Hematopoietic multipotent progenitor cell treated with erythropoietin and hydrocortisone succinate and interleukin-3 and kit ligand, for 8 days (in vitro differentiated cells): ENCODE measurements around the gene FLNC.

ENCODE experiments used
- DNase-seq: peaks from one replicate; pipeline ENCODE4 v3.0.0-alpha.2; 2015

FLNC gene

GRCh38 chr7:128881458-128882125 is 51.4 kb downstream of the FLNC start:
- DNase-seq = no peak

DNA sequence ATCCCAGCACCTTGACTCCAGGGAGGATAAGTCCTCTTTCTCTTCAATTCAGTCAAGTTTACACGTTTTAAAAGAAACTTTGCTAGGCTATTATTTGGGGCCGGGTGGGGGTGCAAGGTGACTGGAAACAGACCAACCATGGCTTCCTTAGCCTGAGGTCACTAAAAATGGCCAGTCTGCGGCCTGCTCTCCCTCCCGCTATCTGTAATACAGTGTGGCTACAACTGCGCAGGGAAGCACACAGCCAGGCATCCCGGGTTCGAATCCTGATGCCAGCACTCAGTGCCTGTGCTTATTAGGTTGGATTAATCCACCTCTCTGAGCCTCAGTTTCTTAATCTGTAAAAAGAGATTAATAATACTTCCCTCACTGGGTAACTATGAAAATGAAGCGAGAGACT is 51.9 kb downstream of the FLNC start:
- no peak for DNase-seq

DNA sequence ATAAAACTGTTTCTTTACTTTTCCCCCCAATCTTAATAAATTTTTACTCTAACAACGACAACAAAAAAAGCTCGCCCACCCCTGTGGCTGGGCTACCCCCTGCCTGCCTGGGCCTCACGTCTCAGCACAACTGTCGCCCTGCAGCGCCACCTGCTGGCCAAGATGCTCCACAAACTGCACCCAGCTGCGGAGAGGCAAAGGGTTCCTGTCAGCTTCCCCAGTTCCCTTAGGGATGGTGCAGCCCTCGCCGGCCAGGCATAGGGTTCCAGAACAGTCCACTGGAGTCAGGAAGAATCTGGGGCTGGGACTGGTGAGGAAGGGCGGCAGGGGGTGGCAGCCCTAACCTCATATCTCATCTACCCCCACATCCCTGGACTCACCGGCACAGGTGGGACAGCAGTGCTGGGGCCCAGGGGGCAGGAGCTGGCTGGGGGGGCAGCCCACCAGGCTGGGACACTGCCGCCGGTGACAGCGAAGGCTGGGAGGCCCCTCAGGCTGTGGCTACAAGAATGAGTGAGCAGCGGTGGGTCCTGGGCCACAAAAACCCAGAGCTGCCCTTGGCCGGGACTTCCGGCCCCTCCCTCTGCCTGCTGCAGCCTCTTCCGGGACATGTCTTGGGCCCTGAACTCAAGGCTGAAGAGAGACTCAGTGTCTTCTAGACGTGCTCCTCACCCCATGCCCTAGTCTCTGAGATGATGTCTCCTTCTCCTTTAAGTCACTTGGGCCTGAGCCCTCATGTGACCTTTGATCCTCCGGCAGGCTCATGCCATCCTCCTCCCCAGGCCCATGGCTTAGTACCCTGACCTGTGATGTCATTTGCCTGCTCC is 53.6 kb downstream of the FLNC start:
- DNase-seq = peak; percentile 77

DNA sequence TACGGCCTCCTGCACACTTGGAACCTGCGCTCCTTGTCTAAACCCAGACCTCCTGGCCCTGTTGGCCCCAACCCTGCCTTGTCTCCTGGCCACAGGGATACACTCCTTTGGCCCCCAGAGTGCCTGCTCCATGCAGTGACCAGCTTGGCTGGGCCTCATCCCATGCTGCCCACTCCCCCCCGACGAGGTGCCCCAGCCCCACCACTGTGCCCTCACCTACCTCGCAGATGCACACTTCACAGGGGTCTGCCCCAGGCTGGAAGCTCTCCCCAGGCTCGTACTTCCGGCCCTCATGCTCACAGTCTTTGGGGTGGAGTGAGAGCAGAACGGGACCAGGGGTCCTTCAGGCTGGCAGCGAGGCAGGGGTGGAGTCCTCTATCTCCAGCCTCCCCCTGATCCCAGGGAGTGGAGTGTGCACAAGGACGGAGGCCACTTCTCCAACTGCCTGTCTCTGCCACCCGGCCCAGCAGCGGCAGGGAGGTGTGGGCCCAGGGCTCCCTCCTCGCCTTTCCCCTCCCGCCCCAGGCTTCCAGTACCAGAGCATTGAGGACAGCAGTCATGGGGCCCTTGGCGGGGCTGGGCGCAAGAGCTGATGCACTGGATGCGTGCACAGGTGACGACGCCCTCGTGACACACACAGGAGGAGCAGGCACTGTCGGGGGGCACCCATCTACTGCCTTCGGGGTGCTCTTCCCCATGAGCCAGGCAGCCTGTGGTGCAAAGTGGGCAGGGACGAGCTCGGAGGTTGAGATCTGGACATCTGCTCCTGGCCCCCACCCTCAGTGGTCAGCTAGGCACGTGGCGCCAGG is 54.6 kb downstream of the FLNC start:
- DNase-seq = no peak

- no peak for DNase-seq
Observed at GRCh38 chr7:128885370-128886187, 55.4 kb downstream of the FLNC start.

DNA sequence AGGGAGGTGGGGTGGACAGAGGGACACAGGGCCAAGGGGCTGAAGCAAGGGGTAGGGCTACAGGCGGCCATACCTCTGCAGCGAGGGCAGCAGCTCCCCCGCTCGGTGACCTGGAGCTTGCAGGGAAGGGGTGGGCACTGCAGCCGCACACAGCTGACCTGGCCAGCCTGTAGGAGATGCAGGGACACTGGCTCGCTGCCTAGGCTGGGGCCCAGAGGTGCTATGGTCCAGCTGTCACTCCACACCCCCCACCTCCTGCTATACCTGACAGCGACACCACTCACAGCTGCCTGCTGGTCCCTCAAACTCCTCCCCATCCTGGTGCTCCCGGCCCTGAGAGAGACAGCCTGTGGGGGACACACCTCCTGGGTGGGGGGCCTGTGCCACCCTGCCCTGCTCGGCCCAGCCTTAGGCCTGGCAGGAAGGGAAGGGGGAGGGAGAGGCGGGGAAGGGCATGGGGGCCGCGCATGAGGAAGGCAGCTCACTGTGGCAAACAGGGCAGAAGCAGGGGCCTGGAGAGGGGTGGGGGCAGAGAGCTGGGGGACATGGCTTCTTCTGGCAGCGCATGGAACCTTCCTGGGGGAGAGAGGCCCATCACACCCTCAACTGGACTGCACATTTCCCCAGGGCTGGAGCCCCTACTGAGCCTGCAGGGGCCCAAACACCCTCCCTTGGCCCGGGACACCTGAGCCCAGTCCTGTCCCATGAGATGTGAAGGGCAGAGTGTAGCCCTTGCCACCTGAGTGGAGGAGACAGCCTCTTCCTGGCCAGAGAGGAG is 56.4 kb downstream of the FLNC start:
- no peak for DNase-seq

- no peak for DNase-seq
Observed at GRCh38 chr7:128887169-128888038, 57.2 kb downstream of the FLNC start.

- no peak for DNase-seq
Observed at GRCh38 chr7:128888039-128888755, 58.0 kb downstream of the FLNC start.

DNA sequence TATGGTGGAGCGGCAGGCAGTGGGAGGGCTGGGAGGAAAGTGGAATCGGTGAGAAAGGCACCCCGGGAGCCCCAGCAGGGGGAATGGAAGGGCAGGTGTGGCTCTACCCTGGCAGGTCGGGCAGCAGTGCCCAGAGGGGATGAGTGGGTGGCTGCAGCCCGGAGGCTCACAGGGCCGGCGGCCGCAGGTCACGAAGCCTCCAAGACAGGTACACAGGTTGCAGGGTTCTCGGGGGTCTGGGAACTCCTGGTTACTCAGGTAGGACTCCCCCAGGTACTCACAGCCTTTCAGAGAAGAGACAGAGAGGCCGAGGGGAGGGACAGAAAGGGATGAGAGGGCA is 58.5 kb downstream of the FLNC start:
- DNase-seq = no peak

DNA sequence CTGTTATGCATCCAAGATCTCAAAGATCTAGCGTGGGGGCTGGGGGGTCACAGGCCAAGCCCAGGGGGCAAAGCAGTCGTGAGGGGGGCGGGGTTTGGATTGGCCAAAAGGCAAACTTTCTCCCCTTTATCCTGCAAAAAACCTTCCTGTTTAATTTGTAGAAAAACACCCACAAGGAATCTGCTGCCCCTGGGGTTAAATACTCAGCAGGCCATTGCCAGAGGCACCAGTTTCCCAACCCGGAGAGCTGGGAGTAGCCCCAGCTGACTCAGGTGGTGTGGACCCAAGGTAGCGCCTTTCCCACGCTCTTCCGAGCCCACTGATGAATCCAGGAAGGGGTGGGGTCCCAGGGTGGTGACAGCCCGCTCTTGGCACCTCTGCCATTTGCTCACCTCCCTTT is 58.9 kb downstream of the FLNC start:
- DNase-seq = no peak

DNA sequence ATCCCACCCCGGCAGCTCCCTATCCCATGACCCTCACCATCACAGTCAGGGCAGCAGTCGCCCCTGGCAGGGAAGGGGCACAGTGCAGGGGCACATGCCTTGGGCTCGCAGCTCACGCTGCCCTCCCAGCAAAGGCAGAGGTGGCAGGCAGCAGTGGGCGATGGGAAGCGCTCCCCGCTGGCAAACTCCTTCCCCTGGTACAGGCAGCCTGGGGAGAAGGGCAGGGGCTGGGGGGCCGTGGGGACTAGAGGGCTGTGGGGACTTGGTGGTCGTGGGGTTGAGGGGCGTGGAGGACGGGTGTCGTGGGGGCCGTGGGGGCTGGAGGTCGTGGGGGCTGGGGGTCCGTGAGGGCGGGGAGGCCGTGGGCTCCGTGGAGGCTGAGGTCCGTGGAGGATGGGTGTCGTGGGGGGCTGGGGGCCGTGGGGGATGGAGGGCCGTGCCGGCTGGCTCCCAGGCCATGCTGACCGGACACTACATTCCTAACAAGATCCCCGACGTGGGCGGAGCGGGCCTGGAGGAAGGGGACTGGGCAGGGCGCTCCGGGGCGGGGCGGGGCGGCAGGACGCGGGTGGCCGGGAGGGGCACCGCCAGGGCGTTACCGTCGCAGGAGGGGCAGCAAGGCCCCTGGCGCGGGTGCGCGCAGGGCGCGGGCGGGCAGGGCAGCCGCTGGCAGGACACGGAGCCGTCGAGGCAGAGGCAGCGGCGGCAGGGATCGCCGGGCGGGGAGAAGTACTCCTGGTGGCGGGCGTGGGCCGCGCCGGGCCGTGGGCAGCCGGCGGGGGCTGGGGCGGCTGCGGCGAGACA is 60.3 kb downstream of the FLNC start:
- no peak for DNase-seq

DNA sequence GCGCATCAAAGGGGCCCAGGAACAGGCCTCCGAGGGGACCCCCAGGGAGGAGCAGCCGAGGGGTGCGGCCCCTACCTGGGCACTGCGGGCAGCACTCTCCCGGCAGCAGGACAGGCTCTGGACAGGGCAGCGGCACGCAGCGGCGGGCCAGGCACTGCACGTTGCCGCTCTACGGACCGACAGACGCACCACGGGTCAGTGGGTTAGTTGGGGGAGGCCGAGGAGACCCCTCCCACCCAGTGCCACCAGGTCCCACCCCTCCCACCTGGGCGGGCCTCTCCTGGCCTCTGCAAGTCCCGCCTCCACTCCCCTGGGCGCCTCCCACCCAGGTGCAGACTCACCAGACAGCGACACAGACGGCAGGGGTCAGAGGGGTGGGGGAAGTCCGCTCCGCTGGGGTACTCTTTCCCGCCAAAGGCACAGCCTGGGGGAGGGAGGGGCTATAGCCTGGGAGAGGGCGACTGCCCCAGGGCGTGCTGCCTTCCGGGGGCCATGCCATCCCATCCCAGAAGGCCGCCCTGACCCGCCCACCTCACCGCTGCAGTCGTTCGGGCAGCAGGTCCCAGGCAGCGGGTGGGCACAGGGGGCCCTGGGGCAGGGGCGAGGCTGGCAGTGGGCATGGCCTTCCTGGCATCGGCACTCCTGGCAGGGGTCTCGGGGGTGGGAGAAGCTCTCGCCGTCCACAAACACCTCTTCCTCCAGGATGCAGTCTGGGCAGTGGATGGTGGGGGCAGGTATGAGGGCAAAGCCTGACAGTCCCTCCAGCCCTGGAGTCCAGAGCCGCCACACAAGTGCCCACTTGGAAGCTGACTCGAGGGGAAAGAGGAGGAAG is 61.1 kb downstream of the FLNC start:
- DNase-seq = no peak

DNA sequence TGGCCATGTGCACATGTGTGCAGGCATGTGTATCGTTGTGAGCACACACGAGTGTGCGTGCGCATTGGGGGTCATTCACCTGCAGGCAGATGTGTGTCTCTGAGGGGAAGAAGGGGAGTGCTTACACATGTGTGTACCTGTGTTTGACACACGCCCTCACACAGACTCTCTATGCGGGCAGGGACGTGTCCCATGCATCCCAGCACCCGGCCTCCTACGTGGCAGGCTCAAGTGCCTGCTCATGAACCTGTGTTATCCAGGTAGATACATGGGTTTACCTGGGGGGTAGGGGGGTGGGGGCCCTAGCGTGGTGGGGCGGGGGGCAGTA is 61.7 kb downstream of the FLNC start:
- DNase-seq = no peak

DNA sequence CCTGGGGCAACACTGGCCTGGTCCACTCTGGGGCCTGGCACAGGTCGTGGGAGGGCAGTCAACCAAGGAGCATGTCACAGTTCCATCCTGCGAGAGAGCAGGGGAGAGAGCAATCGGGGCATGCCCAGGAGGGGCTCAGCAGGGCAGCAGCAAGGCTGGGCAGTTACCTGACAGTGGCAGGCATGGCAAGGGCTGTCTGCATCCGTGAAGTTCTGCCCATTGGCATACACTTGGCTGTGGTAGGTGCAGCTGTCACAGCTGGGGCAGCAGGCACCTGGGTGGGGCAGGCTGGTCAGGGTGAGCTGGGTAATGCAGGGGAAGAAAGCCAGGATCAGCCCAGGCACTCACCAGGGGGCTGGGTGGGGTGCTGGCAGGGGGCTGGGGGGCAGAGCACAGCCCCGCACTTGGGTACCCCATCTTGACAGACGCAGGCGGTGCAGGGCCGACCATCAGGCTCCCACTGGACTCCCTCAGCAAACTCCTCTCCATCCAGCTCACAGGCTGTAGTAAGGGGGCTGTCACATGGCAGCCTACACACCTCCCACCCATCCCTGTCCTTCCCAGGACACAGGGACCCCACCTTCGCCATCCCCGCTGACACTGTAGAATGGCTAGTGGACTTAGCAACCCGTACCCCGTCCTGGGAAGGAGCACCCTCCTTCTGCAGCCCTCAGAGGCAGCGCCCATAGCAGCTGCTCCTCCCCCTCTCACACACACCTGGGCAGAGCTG is 62.5 kb downstream of the FLNC start:
- no peak for DNase-seq

- DNase-seq = no peak
Observed at GRCh38 chr7:128893251-128894100, 63.3 kb downstream of the FLNC start.

GRCh38 chr7:128894101-128894440 is 63.9 kb downstream of the FLNC start:
- no peak for DNase-seq

DNA sequence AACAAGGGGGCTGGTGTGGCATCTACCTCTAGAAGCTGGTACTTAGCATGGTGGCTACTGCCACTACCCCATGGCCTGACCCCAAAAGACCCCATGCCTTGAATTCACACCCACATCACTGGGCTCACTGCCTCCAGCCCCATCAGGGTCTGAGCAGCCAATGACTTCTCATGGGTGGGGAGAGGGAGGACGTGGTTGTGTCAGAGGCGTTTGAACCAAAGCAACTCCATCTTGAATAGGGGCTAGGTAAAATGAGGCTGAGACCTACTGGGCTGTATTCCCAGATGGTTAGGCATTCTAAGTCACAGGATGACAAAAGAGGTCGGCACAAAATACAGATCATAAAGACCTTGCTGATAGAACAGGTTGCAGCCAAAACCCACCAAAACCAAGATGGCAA is 65.1 kb downstream of the FLNC start:
- no peak for DNase-seq
